Stimulated activated CD4-positive, alpha-beta T cell treated with anti-CD3 and anti-CD28 coated beads, Interleukin-4, amount 100 ng/mL, for 4 hours (primary cell): Measurements from ENCODE around the gene TRIM5.

Experiments
- DNase-seq, 2 experiments: peaks; one replicate each; pipeline ENCODE4 v3.0.0-alpha.2; 2020

The TRIM5 gene

GRCh38 chr11:5622802-5623201 is 62.1 kb downstream of the TRIM5 start:
- no peak for DNase-seq

DNA sequence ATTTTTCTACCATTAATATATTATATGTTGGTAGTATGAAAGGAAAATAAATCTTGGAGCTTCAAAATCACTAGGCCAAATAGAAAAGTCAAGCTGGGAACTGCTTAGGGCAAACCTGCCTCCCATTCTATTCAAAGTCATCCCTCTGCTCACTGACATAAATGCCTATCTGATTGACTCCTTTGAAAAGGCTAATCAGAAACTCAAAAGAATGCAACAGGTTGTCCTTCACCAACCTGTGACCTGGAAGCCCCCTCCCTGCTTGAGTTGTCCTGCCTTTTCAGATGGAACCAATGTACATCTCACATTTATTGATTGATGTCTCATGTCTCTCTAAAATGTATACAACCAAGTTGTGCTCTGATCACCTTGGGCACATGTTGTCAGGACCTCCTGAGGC is 63.3 kb downstream of the TRIM5 start:
- DNase-seq, result no peak

DNA sequence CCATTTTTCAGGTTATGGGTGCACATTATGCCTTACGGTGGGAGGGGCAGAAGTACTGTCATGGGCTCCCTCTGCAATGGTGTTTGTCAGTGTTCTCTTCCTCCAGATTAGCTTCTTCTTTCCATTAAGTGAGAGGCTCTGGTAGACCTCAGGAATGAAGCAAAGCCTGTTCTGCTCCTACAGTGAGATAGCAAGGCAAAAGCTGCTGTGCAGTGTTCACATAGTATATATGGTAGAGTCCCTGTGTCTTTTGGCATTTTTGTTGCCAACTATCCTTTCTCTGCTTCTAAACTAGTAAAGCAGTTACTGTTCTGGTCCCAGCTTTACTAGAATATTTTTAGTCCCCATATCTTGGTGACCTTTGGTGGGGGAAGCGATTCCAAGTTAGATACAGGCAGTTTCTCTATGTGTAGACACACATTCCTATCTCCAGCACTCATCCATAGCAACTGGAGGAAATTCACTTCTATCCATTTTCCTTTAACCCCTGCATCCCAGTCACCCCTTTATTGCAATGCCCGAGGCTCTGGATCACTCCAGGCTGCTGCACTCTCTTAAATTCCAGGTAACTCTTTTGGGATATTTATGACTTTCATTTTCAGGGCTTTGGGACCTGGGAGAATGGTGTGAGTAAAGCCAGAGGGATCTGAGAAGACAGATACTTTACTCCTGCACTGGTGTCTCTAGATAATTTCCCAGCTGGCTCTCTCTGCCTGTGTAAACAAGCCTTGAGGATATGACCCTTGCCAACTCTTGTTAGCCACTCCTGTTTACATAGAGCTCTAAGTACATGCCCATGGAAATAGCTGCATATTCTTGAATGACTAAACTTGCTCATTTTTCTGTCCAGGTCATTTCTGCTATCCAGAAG is 64.0 kb downstream of the TRIM5 start:
- DNase-seq, result no peak

DNA sequence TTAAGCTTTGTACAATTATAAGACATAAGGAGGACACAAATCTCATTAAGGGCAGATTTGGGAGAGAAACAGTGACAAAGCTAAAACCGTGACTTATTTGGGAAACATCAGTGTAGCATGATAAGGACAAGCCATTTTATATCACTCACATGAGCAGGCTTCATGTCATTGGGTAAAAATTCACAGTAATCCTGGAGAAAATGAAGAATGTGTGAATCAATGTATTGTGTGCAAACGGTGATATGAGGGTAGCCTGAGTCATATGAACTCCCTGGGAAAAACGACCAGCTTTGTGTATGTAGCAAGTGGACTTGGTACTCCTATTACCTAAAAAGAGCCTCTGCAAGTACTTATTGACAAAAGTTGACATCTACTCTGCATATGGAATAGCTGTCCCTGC is 66.1 kb downstream of the TRIM5 start:
- DNase-seq, result no peak
